GM23338 (cell line): ENCODE measurements around the gene KRT31.

Experiments used
- JUNB ChIP-seq: IDR thresholded peaks from one replicate; pipeline ENCODE4 v1.6.1; 2016; ENCODE audit warnings: antibody characterized with exemption; ENCODE audit not compliant: unreplicated experiment
- POLR2AphosphoS5 ChIP-seq: IDR thresholded peaks from 2 replicates; pipeline ENCODE4 v1.6.1; 2016; ENCODE audit warnings: antibody characterized with exemption, low read depth
- TF ChIP-seq, protein P1 (sequence below), 2 experiments: fragments of 200-600 bp in 1 of 2; sonication (generic) in 1 of 2; conservative IDR thresholded peaks; 2 replicates each; pipeline versions ENCODE4 v1.5.1 to v1.6.1; 2016 to 2017; ENCODE audit warnings: antibody characterized with exemption in 2 of 2, low read depth in 2 of 2, mild to moderate bottlenecking in 2 of 2, moderate library complexity in 1 of 2

GRCh38 chr17:41395611-41396010, 1.8 kb downstream of the KRT31 start:
- TF ChIP-seq JUNB (no peak), POLR2AphosphoS5 (no peak)
- TF ChIP-seq, protein P1, sequence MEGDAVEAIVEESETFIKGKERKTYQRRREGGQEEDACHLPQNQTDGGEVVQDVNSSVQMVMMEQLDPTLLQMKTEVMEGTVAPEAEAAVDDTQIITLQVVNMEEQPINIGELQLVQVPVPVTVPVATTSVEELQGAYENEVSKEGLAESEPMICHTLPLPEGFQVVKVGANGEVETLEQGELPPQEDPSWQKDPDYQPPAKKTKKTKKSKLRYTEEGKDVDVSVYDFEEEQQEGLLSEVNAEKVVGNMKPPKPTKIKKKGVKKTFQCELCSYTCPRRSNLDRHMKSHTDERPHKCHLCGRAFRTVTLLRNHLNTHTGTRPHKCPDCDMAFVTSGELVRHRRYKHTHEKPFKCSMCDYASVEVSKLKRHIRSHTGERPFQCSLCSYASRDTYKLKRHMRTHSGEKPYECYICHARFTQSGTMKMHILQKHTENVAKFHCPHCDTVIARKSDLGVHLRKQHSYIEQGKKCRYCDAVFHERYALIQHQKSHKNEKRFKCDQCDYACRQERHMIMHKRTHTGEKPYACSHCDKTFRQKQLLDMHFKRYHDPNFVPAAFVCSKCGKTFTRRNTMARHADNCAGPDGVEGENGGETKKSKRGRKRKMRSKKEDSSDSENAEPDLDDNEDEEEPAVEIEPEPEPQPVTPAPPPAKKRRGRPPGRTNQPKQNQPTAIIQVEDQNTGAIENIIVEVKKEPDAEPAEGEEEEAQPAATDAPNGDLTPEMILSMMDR (conservative IDR thresholded peaks at IDR 0.05; ENCODE audit: low read depth in 2 of 2), result no peak
